Kidney (tissue), 14 donors: Measurements from ENCODE around the gene SAXO2. TPM values are rescaled to one million over a fixed set of nuclear protein-coding genes. Genes with fewer than 3 reads are reported as not detected.
"Not testable (repeated sequence)": the region's sequence is repeated elsewhere in the genome, so short reads cannot be mapped to it uniquely, and the experiment has no call there.

Experiments
- DNase-seq, 5 donors: peaks; one replicate each; pipeline ENCODE4 v3.0.0-alpha.2; 2013 to 2020
- FAIRE-seq: peaks from 2 replicates; lab custom pipeline; 2012; peaks lifted over from hg19 to GRCh38; lab: Jason Lieb, UNC
- H3K27ac ChIP-seq, 2 donors: one replicate each; pipeline ENCODE4 v1.7.0; 2013; ENCODE audit warnings: low read depth in 2 of 2, low read length in 2 of 2, inconsistent platforms in 1 of 2
- H3K27me3 ChIP-seq: one replicate; pipeline ENCODE4 v1.7.1; 2013; ENCODE audit warnings: low read length, inconsistent platforms; ENCODE audit not compliant: control insufficient read depth, insufficient read depth
- H3K36me3 ChIP-seq, 3 donors: one replicate each; pipeline versions ENCODE4 v1.7.0 to v1.7.1; 2013; ENCODE audit warnings: low read length in 3 of 3, control low read depth in 1 of 3, inconsistent platforms in 1 of 3; ENCODE audit not compliant: insufficient read depth in 3 of 3, control insufficient read depth in 2 of 3
- H3K4me1 ChIP-seq, 3 donors: one replicate each; pipeline versions ENCODE4 v1.7.0 to v1.7.1; 2013; ENCODE audit warnings: low read length in 3 of 3, inconsistent platforms in 1 of 3, low read depth in 1 of 3; ENCODE audit not compliant: control insufficient read depth in 2 of 3, insufficient read depth in 2 of 3
- H3K4me3 ChIP-seq, 3 donors: one replicate each; pipeline versions ENCODE4 v1.7.0 to v1.8.1; 2013; ENCODE audit warnings: low read length in 3 of 3, control low read depth in 1 of 3, inconsistent platforms in 1 of 3
- H3K9ac ChIP-seq, 3 donors: one replicate each; pipeline versions ENCODE4 v1.7.0 to v1.7.1; 2013; ENCODE audit warnings: low read length in 3 of 3, control low read depth in 1 of 3, inconsistent platforms in 1 of 3
- H3K9me3 ChIP-seq, 3 donors: one replicate each; pipeline versions ENCODE4 v1.7.0 to v1.7.1; 2013; ENCODE audit warnings: low read length in 3 of 3, control low read depth in 1 of 3, inconsistent platforms in 1 of 3; ENCODE audit not compliant: control insufficient read depth in 2 of 3, insufficient read depth in 1 of 3
- intact Hi-C: fragments of 100-400 bp; cut with DNase I; formaldehyde crosslinking; loops from one replicate; pipeline ENCODE4 v1.11.1; 2022
- polyA plus RNA-seq: library from polyadenylated mRNA; stranded (reverse); fragments of 350-450 nt; fragmentation: Illumina TruSeq; extraction: RNeasy Lipid Tissue Mini Kit (QIAGEN cat#74804); gene quantifications from one replicate; pipeline ENCODE4 v1.2.3, GENCODE V29; 2014; ENCODE audit warnings: low read depth, low replicate concordance; ENCODE audit not compliant: insufficient read depth
- total RNA-seq: library from RNA; stranded (reverse); fragmentation: NEBNext Ultra II Directional; extraction: Animal tissue kit (Norgen Biotek cat#: 25700); gene quantifications from one replicate; pipeline ENCODE4 v1.2.1, GENCODE V29; 2021
- TF ChIP-seq, protein P1 (sequence below): IDR thresholded peaks from 3 replicates; pipeline ENCODE4 v1.5.1; 2012; ENCODE audit warnings: mild to moderate bottlenecking, moderate library complexity, borderline replicate concordance; ENCODE audit not compliant: insufficient read depth; ENCODE audit errors: extremely low read depth
- donor health status: control.
- donor health status: control.
- donor health status: control.
- donor health status: control.
- donor health status: control.
- donor health status: DM: yes; HTN: yes; CAD: no.
- donor health status: Normal renal cell carcinoma (clear cell type).

The SAXO2 gene
- total and polyA plus RNA-seq, 2 donors from 2014 or later: 3.2 to 5.1 TPM

DNA sequence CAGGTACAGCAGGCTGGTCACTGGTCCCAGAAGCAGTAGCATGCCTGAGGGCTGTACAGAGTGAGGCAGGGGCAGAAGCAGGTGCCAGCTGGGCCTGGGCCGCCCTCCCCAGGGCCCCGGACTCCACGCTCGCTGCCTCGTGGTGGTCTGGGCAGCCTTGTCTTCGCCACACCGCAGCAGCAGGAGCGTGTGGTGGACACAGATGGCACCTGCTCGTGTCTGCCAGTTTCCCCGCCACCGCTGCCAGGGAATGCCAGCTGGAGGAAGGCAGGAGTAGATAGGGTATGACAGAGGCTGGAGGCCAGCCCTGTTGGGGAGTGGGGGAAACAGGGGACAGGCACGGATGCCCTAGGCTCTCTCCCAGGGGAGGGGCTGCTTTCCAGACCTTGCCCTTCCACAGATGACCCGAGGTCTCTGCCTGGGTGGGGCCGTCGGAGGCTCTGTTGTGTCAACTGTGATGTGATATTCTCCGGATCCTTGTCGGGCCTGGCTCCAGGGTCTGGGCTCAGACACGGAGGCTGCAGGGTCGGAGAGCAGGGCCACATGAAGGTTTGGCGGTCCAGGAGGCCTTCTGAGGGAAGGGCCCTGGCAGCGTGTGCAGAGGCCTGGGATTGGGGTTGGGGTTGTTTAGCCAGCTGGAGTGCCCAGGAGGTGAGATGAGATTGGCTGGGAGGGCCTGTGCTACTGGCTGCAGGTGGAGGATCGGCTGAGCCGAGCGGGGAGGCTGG lies 53.1 kb downstream of the SAXO2 start:
- TF ChIP-seq, protein P1, sequence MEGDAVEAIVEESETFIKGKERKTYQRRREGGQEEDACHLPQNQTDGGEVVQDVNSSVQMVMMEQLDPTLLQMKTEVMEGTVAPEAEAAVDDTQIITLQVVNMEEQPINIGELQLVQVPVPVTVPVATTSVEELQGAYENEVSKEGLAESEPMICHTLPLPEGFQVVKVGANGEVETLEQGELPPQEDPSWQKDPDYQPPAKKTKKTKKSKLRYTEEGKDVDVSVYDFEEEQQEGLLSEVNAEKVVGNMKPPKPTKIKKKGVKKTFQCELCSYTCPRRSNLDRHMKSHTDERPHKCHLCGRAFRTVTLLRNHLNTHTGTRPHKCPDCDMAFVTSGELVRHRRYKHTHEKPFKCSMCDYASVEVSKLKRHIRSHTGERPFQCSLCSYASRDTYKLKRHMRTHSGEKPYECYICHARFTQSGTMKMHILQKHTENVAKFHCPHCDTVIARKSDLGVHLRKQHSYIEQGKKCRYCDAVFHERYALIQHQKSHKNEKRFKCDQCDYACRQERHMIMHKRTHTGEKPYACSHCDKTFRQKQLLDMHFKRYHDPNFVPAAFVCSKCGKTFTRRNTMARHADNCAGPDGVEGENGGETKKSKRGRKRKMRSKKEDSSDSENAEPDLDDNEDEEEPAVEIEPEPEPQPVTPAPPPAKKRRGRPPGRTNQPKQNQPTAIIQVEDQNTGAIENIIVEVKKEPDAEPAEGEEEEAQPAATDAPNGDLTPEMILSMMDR: no peak
- no peaks in the 10 kb centered on the region for H3K27me3 ChIP-seq
- intact Hi-C loops: no loop called here
- FAIRE-seq (no peak), DNase-seq (peak in 1 of 5 donors; percentile 20)
- H3K4me1 ChIP-seq: no peaks in the 10 kb centered on the region
- no peaks in the 10 kb centered on the region for H3K9me3 ChIP-seq
- no peaks in the 10 kb centered on the region for H3K36me3 ChIP-seq
- H3K27ac ChIP-seq: no peak overlapping the region
- H3K4me3 ChIP-seq: no peak overlapping the region
- no peak overlapping the region for H3K9ac ChIP-seq

DNA sequence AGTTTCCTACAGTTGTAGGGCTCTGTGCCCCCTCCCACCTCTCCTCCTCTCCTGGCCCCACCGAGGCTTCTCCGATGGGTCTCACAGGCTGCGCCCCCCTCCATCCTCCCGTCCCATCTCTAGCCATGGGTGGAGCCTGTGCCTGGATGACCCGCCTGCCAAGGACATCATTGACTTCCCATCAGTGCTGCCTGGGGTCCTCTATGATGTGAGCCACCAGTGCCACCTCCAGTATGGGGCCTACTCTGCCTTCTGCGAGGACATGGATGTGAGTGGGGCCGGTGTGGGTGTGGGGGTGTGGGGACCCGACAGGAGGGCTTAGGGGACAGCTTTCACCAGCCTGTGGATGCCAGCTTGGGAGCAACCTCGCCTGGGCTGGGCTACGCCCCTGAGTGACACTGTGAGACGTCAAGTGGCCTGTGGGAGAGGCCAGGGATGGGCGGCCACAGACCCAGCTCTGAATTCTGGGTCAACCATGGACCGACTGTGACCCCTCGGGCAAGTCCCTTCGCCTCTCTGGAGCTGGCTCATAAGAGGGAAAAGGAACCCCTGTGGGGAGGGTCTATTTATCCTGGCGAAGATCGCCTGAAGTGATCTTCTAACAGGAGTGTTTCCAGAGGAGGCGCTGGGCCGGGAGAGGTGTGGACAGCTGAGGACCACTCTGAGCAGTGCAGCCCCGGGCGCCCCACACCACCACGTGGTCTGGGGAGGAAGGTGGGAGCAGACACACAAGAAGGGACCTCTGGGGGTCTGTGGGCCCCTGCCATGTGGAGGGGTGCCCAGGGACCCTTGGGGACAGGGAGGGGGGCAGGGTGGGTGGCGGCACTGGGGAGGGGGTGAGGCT lies 53.9 kb downstream of the SAXO2 start:
- H3K9ac ChIP-seq, H3K36me3 ChIP-seq, H3K4me3 ChIP-seq, H3K27ac ChIP-seq, H3K4me1 ChIP-seq, intact Hi-C loops, H3K9me3 ChIP-seq, H3K27me3 ChIP-seq, FAIRE-seq: not testable (repeated sequence)
- DNase-seq: peak in 1 of 5 donors; percentile 19

DNA sequence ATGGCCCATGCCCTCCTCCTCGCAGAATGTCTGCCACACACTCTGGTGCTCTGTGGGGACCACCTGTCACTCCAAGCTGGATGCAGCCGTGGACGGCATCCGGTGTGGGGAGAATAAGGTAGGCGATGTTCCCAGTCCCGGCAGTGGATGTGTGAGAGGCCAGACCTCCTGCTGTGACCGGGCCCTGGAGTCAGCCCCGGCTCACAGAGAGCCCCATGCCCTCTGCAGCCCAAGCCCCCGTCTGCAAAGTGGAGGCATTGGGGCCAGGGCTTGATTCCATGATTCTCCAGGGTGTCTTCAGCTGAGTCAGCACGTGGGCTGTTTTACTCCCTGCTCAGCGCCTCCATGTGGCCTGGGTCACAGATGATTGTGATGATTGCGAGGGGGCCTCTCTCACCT lies 54.5 kb downstream of the SAXO2 start:
- TF ChIP-seq, protein P1: no peak
- no peak for FAIRE-seq

DNA sequence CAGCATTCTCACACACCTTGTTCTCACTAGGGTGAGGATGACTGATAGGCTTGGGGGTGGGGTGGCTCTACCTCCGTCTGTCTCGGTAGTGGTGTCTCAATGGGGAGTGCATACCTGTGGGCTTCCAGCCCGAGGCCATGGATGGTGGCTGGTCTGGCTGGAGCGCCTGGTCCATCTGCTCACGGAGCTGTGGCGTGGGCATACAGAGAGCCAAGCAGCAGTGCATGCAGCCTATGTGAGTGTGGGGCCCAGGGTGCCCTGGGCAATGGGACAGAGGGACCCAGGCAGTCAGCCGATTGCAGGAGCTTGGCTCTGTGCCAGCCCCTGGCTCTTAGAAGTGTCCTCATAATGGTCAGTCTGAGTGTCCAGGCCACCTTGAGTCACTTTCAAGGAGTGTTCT lies 54.9 kb downstream of the SAXO2 start:
- H3K4me3 ChIP-seq, H3K9ac ChIP-seq, H3K27me3 ChIP-seq, FAIRE-seq, H3K27ac ChIP-seq, H3K4me1 ChIP-seq, intact Hi-C loops, H3K36me3 ChIP-seq, H3K9me3 ChIP-seq: not testable (repeated sequence)
- DNase-seq: peak in 1 of 5 donors; percentile 48

More for the DNA sequence above, 54.5 kb downstream of the SAXO2 start:
- H3K27me3 ChIP-seq: no peaks in the 10 kb centered on the region
- no peaks in the 10 kb centered on the region for H3K9me3 ChIP-seq
- no peak overlapping the region for H3K9ac ChIP-seq
- DNase-seq: no peak
- intact Hi-C loops: no loop called here
- no peaks in the 10 kb centered on the region for H3K36me3 ChIP-seq
- no peaks in the 10 kb centered on the region for H3K4me1 ChIP-seq
- no peak overlapping the region for H3K4me3 ChIP-seq
- no peak overlapping the region for H3K27ac ChIP-seq

DNA sequence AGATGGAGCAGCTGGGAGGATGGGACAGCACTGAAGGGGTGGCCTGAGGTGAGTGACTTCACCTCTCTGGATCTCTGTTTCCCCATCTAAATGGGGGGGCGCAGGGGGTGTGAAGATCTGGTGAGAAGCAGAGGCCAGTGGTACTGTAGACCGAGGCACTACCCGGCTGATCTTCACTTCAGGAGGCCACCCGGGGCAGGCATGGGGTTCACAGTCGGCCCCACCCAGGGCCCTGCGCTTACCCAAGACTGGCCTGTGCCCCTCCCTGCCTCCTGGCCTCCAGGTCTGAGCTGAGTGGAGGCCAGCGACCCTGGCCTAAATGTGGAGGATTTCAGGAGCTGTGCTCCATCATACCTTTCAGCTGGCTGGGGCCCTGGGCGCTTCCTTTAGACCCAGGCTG lies 55.7 kb downstream of the SAXO2 start:
- FAIRE-seq: not testable (repeated sequence)

DNA sequence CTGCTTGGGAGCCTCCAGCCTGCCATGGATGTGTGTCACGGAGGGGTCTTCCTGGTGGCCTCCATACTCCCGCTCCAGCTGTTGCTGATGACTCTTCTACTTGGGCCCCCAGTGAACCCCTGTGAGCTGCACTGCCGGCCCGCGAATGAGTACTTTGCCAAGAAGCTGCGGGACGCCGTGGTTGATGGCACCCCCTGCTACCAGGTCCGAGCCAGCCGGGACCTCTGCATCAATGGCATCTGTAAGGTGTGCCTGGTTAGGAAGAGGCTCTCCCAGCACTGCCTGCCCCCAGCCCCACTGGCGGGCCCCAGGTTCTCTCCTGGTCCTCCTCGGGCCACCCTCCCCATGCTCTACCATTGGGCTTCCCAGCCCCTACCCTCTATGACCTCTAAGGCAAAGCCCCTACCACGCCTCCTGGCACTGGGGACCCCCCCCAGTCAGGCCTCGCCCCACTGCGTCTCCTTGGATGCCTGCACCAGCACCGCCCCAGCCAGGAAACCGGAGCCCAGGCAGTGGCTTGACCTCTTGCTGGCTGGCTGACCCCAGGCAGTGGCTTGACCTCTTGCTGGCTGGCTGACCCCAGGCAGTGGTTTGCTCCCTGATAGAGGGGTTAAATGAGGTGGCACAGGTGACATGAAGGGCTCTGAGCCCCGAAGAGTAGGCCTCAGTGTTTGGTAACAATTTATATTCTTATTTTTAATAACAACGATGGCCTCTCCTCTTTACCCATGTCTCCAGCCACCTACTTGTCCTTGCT lies 57.1 kb downstream of the SAXO2 start:
- DNase-seq: peak in 1 of 5 donors; percentile 39
- H3K4me1 ChIP-seq, H3K9me3 ChIP-seq, H3K36me3 ChIP-seq, H3K27me3 ChIP-seq, H3K4me3 ChIP-seq, FAIRE-seq, intact Hi-C loops, H3K9ac ChIP-seq, H3K27ac ChIP-seq: not testable (repeated sequence)

More for the DNA sequence above, 55.7 kb downstream of the SAXO2 start:
- H3K9ac ChIP-seq, H3K9me3 ChIP-seq, H3K4me1 ChIP-seq, intact Hi-C loops, H3K36me3 ChIP-seq, H3K27me3 ChIP-seq, H3K4me3 ChIP-seq, H3K27ac ChIP-seq: not testable (repeated sequence)
- peak in 1 of 5 donors; percentile 44 for DNase-seq
